Measurements from ENCODE around the gene PARP15. TPM values are rescaled to one million over a fixed set of nuclear protein-coding genes. Genes with fewer than 3 reads are reported as not detected.
A peak's percentile ranks its signal among the peaks of the same experiment; 100 is the strongest.

The PARP15 gene
- total RNA-seq, 1 donor from 2014 or later: not detected

DNA sequence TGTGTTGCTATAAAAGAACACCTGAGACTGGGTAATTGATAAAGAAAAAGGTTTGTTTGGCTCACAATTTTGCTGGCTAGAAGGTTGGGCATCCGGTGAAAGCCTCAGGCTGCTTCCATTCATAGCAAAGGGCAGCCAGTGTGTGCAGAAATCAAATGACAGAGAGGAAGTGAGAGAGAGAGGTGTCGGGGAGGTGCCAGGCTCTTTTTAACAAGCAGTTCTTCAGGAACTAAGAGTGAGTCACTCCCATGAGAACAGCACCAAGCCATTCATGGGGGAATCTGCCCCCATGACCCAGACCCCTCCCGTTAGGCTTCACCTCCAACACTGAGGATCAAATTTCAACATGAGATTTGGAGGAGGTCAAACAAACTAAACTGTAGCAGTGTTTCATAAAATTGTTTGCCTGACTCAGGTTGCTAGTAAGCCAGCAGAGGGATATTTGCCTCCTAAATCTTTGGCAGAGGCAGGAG is 4.5 kb upstream of the PARP15 start:
- DNase-seq (ENCODE audit: low spot score in 2 of 2): no peak
- Histone ChIP-seq H3K9me3 (no peaks in the 10 kb centered on the region), H3K27me3 (no peaks in the 10 kb centered on the region), H3K27ac (peak overlapping the region in 1 of 2 donors; percentile 24), H3K4me1 (peaks cover 0 to 4% of the 10 kb centered on the region in 2 donors), H3K4me3 (no peak overlapping the region), H3K36me3 (peaks cover 3 to 41% of the 10 kb centered on the region in 2 donors)
- intact Hi-C loops (cut with DNase I): no loop called here
- TF ChIP-seq, protein P1, sequence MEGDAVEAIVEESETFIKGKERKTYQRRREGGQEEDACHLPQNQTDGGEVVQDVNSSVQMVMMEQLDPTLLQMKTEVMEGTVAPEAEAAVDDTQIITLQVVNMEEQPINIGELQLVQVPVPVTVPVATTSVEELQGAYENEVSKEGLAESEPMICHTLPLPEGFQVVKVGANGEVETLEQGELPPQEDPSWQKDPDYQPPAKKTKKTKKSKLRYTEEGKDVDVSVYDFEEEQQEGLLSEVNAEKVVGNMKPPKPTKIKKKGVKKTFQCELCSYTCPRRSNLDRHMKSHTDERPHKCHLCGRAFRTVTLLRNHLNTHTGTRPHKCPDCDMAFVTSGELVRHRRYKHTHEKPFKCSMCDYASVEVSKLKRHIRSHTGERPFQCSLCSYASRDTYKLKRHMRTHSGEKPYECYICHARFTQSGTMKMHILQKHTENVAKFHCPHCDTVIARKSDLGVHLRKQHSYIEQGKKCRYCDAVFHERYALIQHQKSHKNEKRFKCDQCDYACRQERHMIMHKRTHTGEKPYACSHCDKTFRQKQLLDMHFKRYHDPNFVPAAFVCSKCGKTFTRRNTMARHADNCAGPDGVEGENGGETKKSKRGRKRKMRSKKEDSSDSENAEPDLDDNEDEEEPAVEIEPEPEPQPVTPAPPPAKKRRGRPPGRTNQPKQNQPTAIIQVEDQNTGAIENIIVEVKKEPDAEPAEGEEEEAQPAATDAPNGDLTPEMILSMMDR (IDR thresholded peaks at IDR 0.05): no peak

DNA sequence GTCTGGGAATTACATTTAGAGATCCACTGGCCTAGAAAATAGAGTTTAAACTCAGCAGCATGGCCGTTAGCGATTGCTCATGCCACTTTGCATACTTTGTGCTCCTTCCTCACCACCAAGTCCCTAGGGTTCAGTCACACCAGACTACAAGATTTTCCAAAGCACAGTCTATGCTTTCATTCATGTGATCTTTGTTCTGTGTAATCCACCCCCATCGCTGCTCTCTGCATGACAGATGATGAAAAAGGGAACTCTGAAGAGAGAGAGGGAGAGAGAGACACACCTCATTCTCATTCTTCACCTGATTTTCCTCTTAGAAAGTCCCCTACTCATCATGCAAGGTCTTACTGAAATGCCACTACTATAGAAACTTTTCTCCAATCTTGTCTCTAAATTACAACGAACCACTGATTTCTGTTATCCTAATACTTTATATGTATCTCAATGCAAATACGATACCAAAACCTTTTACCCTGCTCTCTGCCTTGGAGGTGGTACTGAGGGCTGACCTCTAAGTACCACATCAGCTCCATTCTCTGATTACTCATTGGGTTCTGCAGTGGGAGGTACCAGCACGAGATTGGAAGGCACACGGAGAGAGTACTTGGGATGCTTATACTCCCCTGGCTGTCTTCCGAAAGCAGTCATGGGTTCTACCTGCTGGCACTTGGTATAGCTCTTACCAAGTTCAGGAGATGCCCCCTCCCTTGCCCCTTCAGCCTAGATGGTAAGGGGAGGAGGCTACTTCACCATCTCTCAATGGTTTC is 1.1 kb upstream of the PARP15 start:
- H3K9me3 ChIP-seq: peaks cover 0 to 2% of the 10 kb centered on the region in 2 donors
- no peak for DNase-seq (ENCODE audit: low spot score in 2 of 2)
- H3K4me3 ChIP-seq: no peak overlapping the region
- H3K27me3 ChIP-seq: no peaks in the 10 kb centered on the region
- TF ChIP-seq, protein P1 (IDR thresholded peaks at IDR 0.05): no peak
- H3K27ac ChIP-seq: no peak overlapping the region
- peaks cover 0 to 11% of the 10 kb centered on the region in 2 donors for H3K36me3 ChIP-seq
- intact Hi-C loops (cut with DNase I): no loop called here
- peaks cover 0 to 4% of the 10 kb centered on the region in 2 donors for H3K4me1 ChIP-seq

DNA sequence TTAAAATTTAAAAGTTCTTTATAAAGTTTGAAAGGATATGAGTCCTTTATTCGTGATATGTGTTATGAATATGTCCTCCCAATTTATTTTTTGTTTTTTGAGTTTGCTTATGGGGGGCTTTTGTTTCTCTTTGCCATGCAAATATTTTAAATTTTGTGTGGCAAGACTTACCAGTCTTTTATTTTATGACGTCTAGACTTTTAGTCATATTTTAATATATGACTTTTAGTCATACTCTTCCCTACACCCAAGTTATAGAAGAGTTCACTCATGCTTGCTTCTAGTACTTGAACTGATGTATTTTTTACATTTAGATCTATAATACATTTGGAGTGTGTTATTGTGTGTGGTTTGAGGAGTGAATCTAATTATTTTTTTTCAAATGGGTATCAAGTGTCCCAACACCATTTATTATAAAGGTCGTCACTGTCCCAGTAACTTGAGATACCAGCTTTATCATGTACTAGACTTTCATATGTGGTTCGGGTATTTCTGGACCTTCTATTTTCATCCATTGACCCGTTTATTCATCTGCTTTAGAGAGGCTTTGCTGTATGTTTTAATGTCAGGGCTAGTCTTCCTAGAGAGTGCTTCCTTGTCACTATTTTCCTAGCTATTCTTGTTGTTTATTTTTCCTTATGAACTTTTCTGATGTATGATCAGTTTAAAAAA is 755 bp downstream of the PARP15 start:
- peaks cover 0 to 12% of the 10 kb centered on the region in 2 donors for H3K9me3 ChIP-seq
- no peak overlapping the region for H3K27ac ChIP-seq
- H3K36me3 ChIP-seq: no peaks in the 10 kb centered on the region
- intact Hi-C loops (cut with DNase I): no loop called here
- H3K4me3 ChIP-seq: peak overlapping the region; percentile 48 to 58
- no peak for DNase-seq (ENCODE audit: low spot score in 2 of 2)
- no peaks in the 10 kb centered on the region for H3K27me3 ChIP-seq
- TF ChIP-seq, protein P1 (IDR thresholded peaks at IDR 0.05): no peak
- H3K4me1 ChIP-seq: peaks cover 0 to 4% of the 10 kb centered on the region in 2 donors

DNA sequence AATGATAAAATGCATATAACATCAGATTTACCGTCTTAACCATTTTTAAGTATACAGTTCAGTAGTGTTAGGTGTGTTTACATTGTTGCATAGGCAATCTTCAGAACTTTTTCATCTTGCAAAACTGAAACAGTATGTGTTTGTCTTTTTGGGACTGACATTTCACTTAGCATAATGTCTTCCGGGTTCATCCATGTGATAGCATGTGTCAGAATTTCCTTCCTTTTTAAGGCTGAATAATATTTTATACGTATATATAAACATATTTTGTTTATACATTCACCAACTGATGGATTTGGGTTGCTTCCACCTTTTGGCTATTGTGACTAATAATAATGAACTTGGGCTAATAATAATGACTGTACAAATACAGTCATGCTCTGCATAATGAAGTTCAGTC is 3.0 kb downstream of the PARP15 start:
- Histone ChIP-seq H3K9me3 (peaks cover 0 to 17% of the 10 kb centered on the region in 2 donors), H3K27me3 (no peaks in the 10 kb centered on the region), H3K27ac (no peak overlapping the region), H3K36me3 (no peaks in the 10 kb centered on the region), H3K4me1 (peaks cover 0 to 4% of the 10 kb centered on the region in 2 donors), H3K4me3 (no peak overlapping the region)
- intact Hi-C loops (cut with DNase I): no loop called here
- TF ChIP-seq, protein P1 (IDR thresholded peaks at IDR 0.05): no peak
- DNase-seq (ENCODE audit: low spot score in 2 of 2): no peak

DNA sequence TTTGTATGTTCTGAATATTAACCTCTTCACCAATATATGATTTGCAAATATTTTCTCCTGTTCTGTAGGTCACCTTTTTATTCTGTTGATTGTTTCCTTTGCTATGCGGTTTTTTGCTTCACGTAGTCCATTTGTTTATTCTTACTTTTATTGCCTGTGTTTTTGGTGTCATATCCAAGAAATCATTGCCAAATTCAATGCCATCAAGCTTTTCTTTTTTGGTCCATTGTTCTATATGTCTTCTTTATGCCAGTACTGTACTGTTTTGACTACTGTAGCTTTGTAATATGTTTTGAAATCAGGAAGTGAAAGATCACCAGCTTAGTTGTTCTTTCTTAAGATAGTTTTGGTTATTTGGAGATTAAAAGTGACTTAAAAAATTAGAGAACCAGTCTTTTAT is 4.2 kb downstream of the PARP15 start:
- no peaks in the 10 kb centered on the region for H3K36me3 ChIP-seq
- no peak for DNase-seq (ENCODE audit: low spot score in 2 of 2)
- H3K27ac ChIP-seq: no peak overlapping the region
- H3K4me1 ChIP-seq: peaks cover 0 to 4% of the 10 kb centered on the region in 2 donors
- intact Hi-C loops (cut with DNase I): no loop called here
- TF ChIP-seq, protein P1 (IDR thresholded peaks at IDR 0.05): no peak
- no peak overlapping the region for H3K4me3 ChIP-seq
- H3K9me3 ChIP-seq: peaks cover 0 to 17% of the 10 kb centered on the region in 2 donors
- H3K27me3 ChIP-seq: no peaks in the 10 kb centered on the region

All from ascending aorta (tissue), 2 donors.